Endodermal cell (in vitro differentiated cells): Measurements from ENCODE around the gene HGFAC. TPM values are rescaled to one million over a fixed set of nuclear protein-coding genes. Genes with fewer than 3 reads are reported as not detected.

Experiments used
- DNase-seq: peaks from one replicate; pipeline ENCODE4 v3.0.0-alpha.2; 2017
- H3K27ac ChIP-seq: 2 replicates; pipeline ENCODE4 v1.5.1; 2013; ENCODE audit warnings: mild to moderate bottlenecking, low read depth, low read length, moderate library complexity
- H3K27me3 ChIP-seq: 2 replicates; pipeline ENCODE4 v1.6.1; 2013; ENCODE audit warnings: mild to moderate bottlenecking, low read length, moderate library complexity; ENCODE audit not compliant: insufficient read depth, control insufficient read depth, poor library complexity, severe bottlenecking
- H3K36me3 ChIP-seq: 2 replicates; pipeline ENCODE4 v1.7.0; 2013; ENCODE audit warnings: mild to moderate bottlenecking, low read length, moderate library complexity; ENCODE audit not compliant: control insufficient read depth, insufficient read depth
- H3K4me1 ChIP-seq: one replicate; pipeline ENCODE4 v1.7.0; 2013; ENCODE audit warnings: low read length; ENCODE audit not compliant: control insufficient read depth, insufficient read depth
- H3K4me3 ChIP-seq: 2 replicates; pipeline ENCODE4 v1.5.1; 2013; ENCODE audit warnings: mild to moderate bottlenecking, low read length, moderate library complexity
- H3K9ac ChIP-seq: 2 replicates; pipeline ENCODE4 v1.6.1; 2013; ENCODE audit warnings: mild to moderate bottlenecking, low read length, moderate library complexity; ENCODE audit not compliant: poor library complexity, severe bottlenecking; ENCODE audit errors: extremely low read depth
- H3K9me3 ChIP-seq: 2 replicates; pipeline ENCODE4 v1.6.1; 2013; ENCODE audit warnings: mild to moderate bottlenecking, low read length, moderate library complexity; ENCODE audit not compliant: control insufficient read depth
- H3K27ac Mint-ChIP-seq: 2 replicates; pipeline ENCODE4 v1.8.0; 2020; ENCODE audit warnings: mixed read lengths
- H3K27me3 Mint-ChIP-seq: 2 replicates; pipeline ENCODE4 v1.8.0; 2021; ENCODE audit warnings: mild to moderate bottlenecking, mixed read lengths; ENCODE audit not compliant: insufficient read depth
- H3K36me3 Mint-ChIP-seq: 2 replicates; pipeline ENCODE4 v1.8.0; 2020; ENCODE audit warnings: low read depth, mixed read lengths
- H3K4me1 Mint-ChIP-seq: 2 replicates; pipeline ENCODE4 v1.8.0; 2020; ENCODE audit warnings: mixed read lengths
- H3K4me3 Mint-ChIP-seq: 2 replicates; pipeline ENCODE4 v1.8.0; 2020; ENCODE audit warnings: mild to moderate bottlenecking, moderate library complexity, mixed read lengths
- H3K9me3 Mint-ChIP-seq: 2 replicates; pipeline ENCODE4 v1.8.0; 2020; ENCODE audit warnings: mild to moderate bottlenecking, mixed read lengths
- WGBS, 2 experiments: methylation state at CpG; one replicate each; pipeline versions ENCODE4 v1.1.5 to v1.1.7; 2013; ENCODE audit warnings: missing lambda C conversion rate in 2 of 2, mixed read lengths in 1 of 2; ENCODE audit not compliant: insufficient coverage in 1 of 2, insufficient read length in 1 of 2; 5-methylcytosine and 5-hydroxymethylcytosine counted together
- total RNA-seq, 2 donors: library from RNA; stranded (reverse); fragmentation: NEBNext Ultra II Directional in 1 of 2; extraction: Animal tissue kit (Norgen Biotek cat#: 25700) in 1 of 2; gene quantifications; 2 replicates in 1 of 2; 3 replicates in 1 of 2; pipeline ENCODE4 v1.2.1, GENCODE V29; 2021
- TF ChIP-seq, protein P1 (sequence below): fragments of 200-600 bp; sonication (generic); conservative IDR thresholded peaks from 2 replicates; pipeline ENCODE4 v1.5.0; 2021; ENCODE audit warnings: antibody characterized with exemption, mild to moderate bottlenecking

The HGFAC gene
- total RNA-seq, 2 donors from 2014 or later: 0.46 TPM; not detected in 1

DNA sequence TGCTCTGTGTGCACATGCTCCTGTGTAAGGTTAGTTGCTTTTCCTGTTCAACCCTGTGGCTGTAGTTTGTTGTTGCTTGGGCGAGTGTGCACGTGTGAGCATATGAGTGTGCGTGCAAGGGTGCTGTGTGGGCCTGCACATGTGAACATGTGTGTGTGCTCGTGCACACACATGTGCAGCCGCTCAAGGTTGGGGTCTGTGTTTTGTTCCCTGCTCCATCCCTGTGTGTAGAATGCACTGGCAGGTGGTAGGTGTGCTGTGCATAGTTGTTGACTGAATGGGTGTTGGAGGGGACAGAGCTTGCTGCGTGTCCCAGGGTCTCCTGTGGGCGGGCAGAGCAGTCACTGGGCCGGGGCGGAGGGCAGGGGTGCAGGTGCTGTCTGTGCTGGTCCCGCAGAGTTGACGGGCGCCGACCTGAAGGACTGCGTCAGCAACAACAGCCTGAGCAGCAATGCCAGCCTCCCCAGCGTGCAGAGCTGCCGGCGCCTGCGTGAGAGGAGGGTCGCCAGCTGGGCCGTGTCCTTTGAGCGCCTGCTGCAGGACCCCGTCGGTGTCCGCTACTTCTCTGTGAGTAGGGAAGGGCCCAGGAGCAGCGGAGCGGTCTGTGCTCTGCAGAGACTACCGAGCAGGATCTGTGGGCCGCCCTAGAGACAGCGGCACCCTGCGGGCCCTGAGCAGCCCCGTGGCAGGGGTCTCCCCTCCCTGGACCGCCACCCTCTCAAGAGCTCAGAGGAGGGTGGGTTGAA lies 27.9 kb upstream of the HGFAC start:
- no peaks in the 10 kb centered on the region for H3K9me3 Mint-ChIP-seq
- no peaks in the 10 kb centered on the region for H3K9me3 ChIP-seq
- peaks cover 12% of the 10 kb centered on the region for H3K36me3 ChIP-seq
- no peaks in the 10 kb centered on the region for H3K27me3 Mint-ChIP-seq
- no peaks in the 10 kb centered on the region for H3K27me3 ChIP-seq
- no peak overlapping the region for H3K4me3 ChIP-seq
- H3K27ac ChIP-seq: peak overlapping the region; percentile 53
- H3K27ac Mint-ChIP-seq: no peak overlapping the region
- H3K4me1 Mint-ChIP-seq: peaks cover 15% of the 10 kb centered on the region
- WGBS, 2 experiments: 93 to 95% methylated on average over 30 to 32 of the region's 32 CpGs
- H3K36me3 Mint-ChIP-seq: peaks cover 28% of the 10 kb centered on the region
- TF ChIP-seq, protein P1, sequence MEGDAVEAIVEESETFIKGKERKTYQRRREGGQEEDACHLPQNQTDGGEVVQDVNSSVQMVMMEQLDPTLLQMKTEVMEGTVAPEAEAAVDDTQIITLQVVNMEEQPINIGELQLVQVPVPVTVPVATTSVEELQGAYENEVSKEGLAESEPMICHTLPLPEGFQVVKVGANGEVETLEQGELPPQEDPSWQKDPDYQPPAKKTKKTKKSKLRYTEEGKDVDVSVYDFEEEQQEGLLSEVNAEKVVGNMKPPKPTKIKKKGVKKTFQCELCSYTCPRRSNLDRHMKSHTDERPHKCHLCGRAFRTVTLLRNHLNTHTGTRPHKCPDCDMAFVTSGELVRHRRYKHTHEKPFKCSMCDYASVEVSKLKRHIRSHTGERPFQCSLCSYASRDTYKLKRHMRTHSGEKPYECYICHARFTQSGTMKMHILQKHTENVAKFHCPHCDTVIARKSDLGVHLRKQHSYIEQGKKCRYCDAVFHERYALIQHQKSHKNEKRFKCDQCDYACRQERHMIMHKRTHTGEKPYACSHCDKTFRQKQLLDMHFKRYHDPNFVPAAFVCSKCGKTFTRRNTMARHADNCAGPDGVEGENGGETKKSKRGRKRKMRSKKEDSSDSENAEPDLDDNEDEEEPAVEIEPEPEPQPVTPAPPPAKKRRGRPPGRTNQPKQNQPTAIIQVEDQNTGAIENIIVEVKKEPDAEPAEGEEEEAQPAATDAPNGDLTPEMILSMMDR: no peak
- H3K4me3 Mint-ChIP-seq: no peak overlapping the region
- no peak overlapping the region for H3K9ac ChIP-seq
- peak; percentile 47 for DNase-seq
- H3K4me1 ChIP-seq: peaks cover 4% of the 10 kb centered on the region

- H3K9me3 ChIP-seq: no peaks in the 10 kb centered on the region
- no peaks in the 10 kb centered on the region for H3K4me1 ChIP-seq
- WGBS, 2 experiments: 92 to 93% methylated on average over 12 to 37 of the region's 37 CpGs
- DNase-seq: peak; percentile 20
- peaks cover 28% of the 10 kb centered on the region for H3K36me3 Mint-ChIP-seq
- peaks cover 12% of the 10 kb centered on the region for H3K36me3 ChIP-seq
- H3K27ac Mint-ChIP-seq: no peak overlapping the region
- no peak overlapping the region for H3K4me3 Mint-ChIP-seq
- H3K27me3 Mint-ChIP-seq: no peaks in the 10 kb centered on the region
- TF ChIP-seq, protein P1: no peak
- H3K27me3 ChIP-seq: no peaks in the 10 kb centered on the region
- H3K4me1 Mint-ChIP-seq: peaks cover 9% of the 10 kb centered on the region
- no peak overlapping the region for H3K9ac ChIP-seq
- H3K27ac ChIP-seq: peak overlapping the region; percentile 53
- H3K9me3 Mint-ChIP-seq: no peaks in the 10 kb centered on the region
- H3K4me3 ChIP-seq: no peak overlapping the region
Measured at GRCh38 chr4:3414421-3415279, 27.1 kb upstream of the HGFAC start.

DNA sequence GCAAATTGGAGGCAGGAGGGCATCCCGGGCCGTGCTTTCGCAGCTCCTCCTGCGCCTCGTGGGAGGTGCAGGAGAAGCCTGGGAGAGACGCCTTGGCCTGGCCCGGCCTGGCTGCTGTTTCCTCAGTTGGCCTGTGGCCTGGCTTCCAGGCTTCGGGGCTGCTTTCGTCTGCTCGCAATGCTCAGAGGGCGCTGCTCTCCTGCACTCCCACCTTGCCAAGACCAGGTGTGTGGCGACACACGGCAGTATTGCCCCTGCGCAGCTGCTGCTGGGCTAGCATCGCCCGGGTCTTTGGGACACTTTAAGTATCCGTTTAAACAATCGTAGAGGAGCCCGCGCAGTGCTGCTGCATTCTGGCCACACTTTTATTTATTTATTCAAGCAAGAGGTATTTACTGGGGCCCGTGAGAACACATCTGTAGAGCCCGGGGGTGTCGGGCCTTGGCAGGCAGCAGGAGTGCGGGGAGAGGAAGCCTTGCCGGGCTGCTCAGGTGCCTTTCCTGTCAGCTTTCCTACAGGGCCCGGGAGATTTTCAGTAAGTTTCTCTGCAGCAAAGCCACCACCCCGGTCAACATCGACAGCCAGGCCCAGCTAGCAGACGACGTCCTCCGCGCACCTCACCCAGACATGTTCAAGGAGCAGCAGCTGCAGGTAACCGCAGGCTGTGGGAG lies 26.2 kb upstream of the HGFAC start:
- H3K4me3 ChIP-seq: no peak overlapping the region
- 94 to 95% methylated on average over 25 to 33 of the region's 33 CpGs for WGBS, 2 experiments

More for the DNA sequence above, 26.2 kb upstream of the HGFAC start:
- H3K27me3 ChIP-seq: no peaks in the 10 kb centered on the region
- peaks cover 12% of the 10 kb centered on the region for H3K36me3 ChIP-seq
- TF ChIP-seq, protein P1: no peak
- Mint-ChIP-seq H3K4me3 (no peak overlapping the region), H3K9me3 (no peaks in the 10 kb centered on the region), H3K4me1 (peaks cover 7% of the 10 kb centered on the region), H3K27ac (no peak overlapping the region), H3K36me3 (peaks cover 28% of the 10 kb centered on the region), H3K27me3 (no peaks in the 10 kb centered on the region)
- no peak overlapping the region for H3K9ac ChIP-seq
- H3K27ac ChIP-seq: no peak overlapping the region
- DNase-seq: peak; percentile 40
- H3K9me3 ChIP-seq: no peaks in the 10 kb centered on the region
- no peaks in the 10 kb centered on the region for H3K4me1 ChIP-seq
